GM12878 (cell line): ENCODE measurements around the gene MYH6. TPM values are rescaled to one million over a fixed set of nuclear protein-coding genes. Genes with fewer than 3 reads are reported as not detected.
A peak's percentile ranks its signal among the peaks of the same experiment; 100 is the strongest.

ENCODE experiments used
- DPF2 ChIP-seq: fragments of 450-650 bp; IDR thresholded peaks from 2 replicates; pipeline ENCODE4 v1.6.1; 2017; ENCODE audit warnings: mild to moderate bottlenecking
- HDAC6 ChIP-seq: fragments of 200-600 bp; sonication (generic); IDR thresholded peaks from one replicate; pipeline ENCODE4 v1.8.0; 2017; ENCODE audit warnings: antibody characterized with exemption; ENCODE audit not compliant: unreplicated experiment
- IRF4 ChIP-seq: IDR thresholded peaks from 2 replicates; pipeline ENCODE4 v1.6.1; 2011; ENCODE audit warnings: low read depth, low read length
- RCOR1 ChIP-seq: conservative IDR thresholded peaks from 2 replicates; pipeline ENCODE4 v1.6.1; 2012; ENCODE audit warnings: low read depth, low read length, improper control_type of control experiment
- RUNX3 ChIP-seq: IDR thresholded peaks from 2 replicates; pipeline ENCODE4 v1.6.1; 2012; ENCODE audit warnings: low read length, inconsistent platforms
- USF1 ChIP-seq: IDR thresholded peaks from 2 replicates; pipeline ENCODE4 v1.6.1; 2011; ENCODE audit warnings: borderline replicate concordance, low read depth, mild to moderate bottlenecking, moderate library complexity, mixed read lengths, low read length; ENCODE audit not compliant: insufficient read depth; ENCODE audit errors: extremely low read length
- ZBTB33 ChIP-seq: fragments of 450-650 bp; IDR thresholded peaks from 2 replicates; pipeline ENCODE4 v1.6.1; 2017; ENCODE audit warnings: mild to moderate bottlenecking
- ZBTB40 ChIP-seq: fragments of 450-650 bp; IDR thresholded peaks from 2 replicates; pipeline ENCODE4 v1.6.1; 2016; ENCODE audit warnings: mild to moderate bottlenecking, moderate library complexity, borderline replicate concordance
- ZNF217 ChIP-seq: fragments of 450-650 bp; IDR thresholded peaks from 2 replicates; pipeline ENCODE4 v1.6.1; 2017; ENCODE audit warnings: antibody characterized with exemption, mild to moderate bottlenecking
- ZNF592 ChIP-seq: fragments of 450-650 bp; IDR thresholded peaks from 2 replicates; pipeline ENCODE4 v1.6.1; 2017; ENCODE audit warnings: mild to moderate bottlenecking, moderate library complexity
- ZNF687 ChIP-seq: fragments of 450-650 bp; IDR thresholded peaks from 2 replicates; pipeline ENCODE4 v1.6.1; 2017; ENCODE audit warnings: mild to moderate bottlenecking, moderate library complexity
- polyA plus RNA-seq, 11 experiments: library from polyadenylated mRNA; depleted of rRNA in 4 of 11; unstranded in 6 of 11; stranded (reverse) in 5 of 11; fragments of >200 nt; fragmentation: Nextera tagmentation in 4 of 11; fragmentation: Illumina TruSeq in 1 of 11; extraction: Ambion mirVana in 4 of 11; extraction: Trizol in 1 of 11; gene quantifications; 1 replicate in 1 of 11; 2 replicates in 10 of 11; pipeline versions ENCODE4 v1.2.1 to v1.2.3, GENCODE V29; 2011 to 2016; ENCODE audit warnings: inconsistent platforms in 2 of 11, missing spikeins in 2 of 11, low read depth in 1 of 11
- total RNA-seq, 4 experiments: library from RNA; depleted of rRNA in 3 of 4; stranded (reverse); fragments of >200 nt in 3 of 4; fragmentation: Illumina TruSeq in 1 of 4; extraction: Trizol in 1 of 4; gene quantifications; 2 replicates each; pipeline versions ENCODE4 v1.2.1 to v1.2.3, GENCODE V29; 2013 to 2021

The MYH6 gene
- total and polyA plus RNA-seq, 10 of the 15 experiments (the other 5 are each of a cell fraction or from before 2014, with no cell fraction given), result 0.01 to 0.84 (median 0.05) TPM; not detected in 7

GRCh38 chr14:23379366-23380196 is 28.5 kb downstream of the MYH6 start (continued):
- TF ChIP-seq ZBTB40 (no peak), ZNF687 (no peak), ZNF217 (no peak), ZBTB33 (no peak), DPF2 (no peak), USF1 (no peak), RUNX3 (peak; percentile 41; the same call in 1 of the 2 replicates), ZNF592 (no peak), IRF4 (no peak), RCOR1 (no peak), HDAC6 (no peak)
